HFFc6 (cell line): ENCODE data around the gene BACE2. TPM values are rescaled to one million over a fixed set of nuclear protein-coding genes. Genes with fewer than 3 reads are reported as not detected.

Experiments used
- DNase-seq: peaks from one replicate; pipeline ENCODE4 v3.0.0-alpha.2; 2018
- H3K27ac Mint-ChIP-seq: 2 replicates; pipeline ENCODE4 v1.8.0; 2020; ENCODE audit warnings: mild to moderate bottlenecking, mixed read lengths
- H3K27me3 Mint-ChIP-seq: 2 replicates; pipeline ENCODE4 v1.8.0; 2021; ENCODE audit warnings: mild to moderate bottlenecking, moderate library complexity, mixed read lengths; ENCODE audit not compliant: insufficient read depth
- H3K36me3 Mint-ChIP-seq: 2 replicates; pipeline ENCODE4 v1.8.0; 2021; ENCODE audit warnings: low read depth, mixed read lengths
- H3K4me1 Mint-ChIP-seq: 2 replicates; pipeline ENCODE4 v1.8.0; 2020; ENCODE audit warnings: low read depth, mixed read lengths
- H3K4me3 Mint-ChIP-seq: 2 replicates; pipeline ENCODE4 v1.8.0; 2020; ENCODE audit warnings: mild to moderate bottlenecking, moderate library complexity, mixed read lengths
- H3K9me3 Mint-ChIP-seq: 2 replicates; pipeline ENCODE4 v1.8.0; 2020; ENCODE audit warnings: mild to moderate bottlenecking, mixed read lengths
- total RNA-seq, 6 experiments: library from RNA; stranded (reverse); fragmentation: NEBNext Ultra II Directional; extraction: Animal tissue kit (Norgen Biotek cat#: 25700); gene quantifications; 2 replicates in 1 of 6; 3 replicates in 5 of 6; pipeline ENCODE4 v1.2.3, GENCODE V29; 2021
- TF ChIP-seq, protein P1 (sequence below): fragments of 200-600 bp; sonication (generic); IDR thresholded peaks from 2 replicates; pipeline ENCODE4 v1.5.0; 2021; ENCODE audit warnings: antibody characterized with exemption, mild to moderate bottlenecking

The BACE2 gene
- total RNA-seq, 6 experiments from 2014 or later, result 2.8 to 13.2 (median 3.8) TPM

DNA sequence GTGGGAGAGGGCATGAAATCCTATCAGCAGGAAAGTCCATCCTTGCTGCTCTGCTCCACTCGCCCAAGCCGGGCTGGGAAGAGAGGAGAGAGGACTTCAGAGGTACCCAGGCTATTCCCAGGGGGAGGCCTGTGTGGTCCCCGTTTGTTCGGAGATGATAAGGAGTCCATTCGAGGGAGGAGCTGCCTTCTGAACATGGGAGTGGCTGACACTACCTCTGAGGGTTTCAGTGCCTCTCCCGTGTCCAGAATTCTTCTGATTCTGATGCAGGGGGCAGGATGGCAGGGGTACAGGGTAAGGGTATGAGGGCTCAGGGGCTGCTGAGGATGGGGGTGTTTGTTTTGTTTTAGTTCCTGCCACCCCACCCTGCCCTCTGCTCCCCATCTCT lies 40.4 kb downstream of the BACE2 start:
- H3K9me3 Mint-ChIP-seq, result peaks cover 30% of the 10 kb centered on the region
- H3K4me3 Mint-ChIP-seq, result no peak overlapping the region
- H3K4me1 Mint-ChIP-seq, result no peaks in the 10 kb centered on the region; the same call in 1 of the 2 replicates
- no peaks in the 10 kb centered on the region; the same call in 1 of the 2 replicates for H3K27me3 Mint-ChIP-seq
- no peak overlapping the region for H3K27ac Mint-ChIP-seq
- H3K36me3 Mint-ChIP-seq, result peaks cover 4% of the 10 kb centered on the region
- no peak for DNase-seq
- TF ChIP-seq, protein P1, sequence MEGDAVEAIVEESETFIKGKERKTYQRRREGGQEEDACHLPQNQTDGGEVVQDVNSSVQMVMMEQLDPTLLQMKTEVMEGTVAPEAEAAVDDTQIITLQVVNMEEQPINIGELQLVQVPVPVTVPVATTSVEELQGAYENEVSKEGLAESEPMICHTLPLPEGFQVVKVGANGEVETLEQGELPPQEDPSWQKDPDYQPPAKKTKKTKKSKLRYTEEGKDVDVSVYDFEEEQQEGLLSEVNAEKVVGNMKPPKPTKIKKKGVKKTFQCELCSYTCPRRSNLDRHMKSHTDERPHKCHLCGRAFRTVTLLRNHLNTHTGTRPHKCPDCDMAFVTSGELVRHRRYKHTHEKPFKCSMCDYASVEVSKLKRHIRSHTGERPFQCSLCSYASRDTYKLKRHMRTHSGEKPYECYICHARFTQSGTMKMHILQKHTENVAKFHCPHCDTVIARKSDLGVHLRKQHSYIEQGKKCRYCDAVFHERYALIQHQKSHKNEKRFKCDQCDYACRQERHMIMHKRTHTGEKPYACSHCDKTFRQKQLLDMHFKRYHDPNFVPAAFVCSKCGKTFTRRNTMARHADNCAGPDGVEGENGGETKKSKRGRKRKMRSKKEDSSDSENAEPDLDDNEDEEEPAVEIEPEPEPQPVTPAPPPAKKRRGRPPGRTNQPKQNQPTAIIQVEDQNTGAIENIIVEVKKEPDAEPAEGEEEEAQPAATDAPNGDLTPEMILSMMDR, result no peak

GRCh38 chr21:41209016-41209619 lies 41.2 kb downstream of the BACE2 start:
- TF ChIP-seq, protein P1, result no peak
- Mint-ChIP-seq H3K36me3 (no peaks in the 10 kb centered on the region; the same call in 1 of the 2 replicates), H3K27ac (no peak overlapping the region), H3K9me3 (peaks cover 29% of the 10 kb centered on the region), H3K4me3 (no peak overlapping the region), H3K4me1 (no peaks in the 10 kb centered on the region; the same call in 1 of the 2 replicates), H3K27me3 (no peaks in the 10 kb centered on the region; the same call in 1 of the 2 replicates)
- no peak for DNase-seq

DNA sequence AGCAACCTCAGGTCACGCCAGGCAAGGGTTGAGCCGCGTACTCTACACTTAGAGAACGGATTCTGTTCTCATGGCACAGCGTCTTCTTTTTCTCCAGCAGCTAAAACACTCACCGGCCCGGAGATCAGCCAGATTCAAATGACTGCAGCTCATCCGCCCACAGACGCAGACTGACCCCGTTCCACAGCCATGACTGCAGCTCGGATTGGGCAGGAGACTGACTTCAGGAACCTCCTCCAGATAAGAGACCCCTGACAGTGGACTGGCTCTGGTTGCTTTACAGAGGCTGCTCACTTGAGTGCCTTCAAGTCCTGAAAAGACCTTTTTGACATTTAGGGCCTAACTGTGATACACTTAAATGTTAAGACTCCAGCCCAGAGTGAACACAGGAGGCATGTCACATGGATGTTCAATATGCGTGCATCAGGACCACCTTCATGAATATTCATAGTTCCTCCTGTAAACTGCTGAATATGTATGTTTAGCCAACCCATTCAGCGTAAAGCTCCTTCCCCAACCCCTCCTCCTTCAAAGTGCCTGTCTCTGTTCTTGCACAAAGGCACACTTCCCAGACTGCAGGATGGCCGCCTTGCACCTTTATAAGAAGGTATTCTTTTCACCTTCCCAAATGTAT lies 42.6 kb downstream of the BACE2 start:
- no peaks in the 10 kb centered on the region; the same call in 1 of the 2 replicates for H3K4me1 Mint-ChIP-seq
- TF ChIP-seq, protein P1, result no peak
- H3K4me3 Mint-ChIP-seq, result no peak overlapping the region
- H3K27me3 Mint-ChIP-seq, result peaks cover 2% of the 10 kb centered on the region
- DNase-seq, result no peak
- H3K36me3 Mint-ChIP-seq, result no peaks in the 10 kb centered on the region; the same call in none of the 2 replicates
- H3K9me3 Mint-ChIP-seq, result peaks cover 41% of the 10 kb centered on the region
- H3K27ac Mint-ChIP-seq, result no peak overlapping the region

DNA sequence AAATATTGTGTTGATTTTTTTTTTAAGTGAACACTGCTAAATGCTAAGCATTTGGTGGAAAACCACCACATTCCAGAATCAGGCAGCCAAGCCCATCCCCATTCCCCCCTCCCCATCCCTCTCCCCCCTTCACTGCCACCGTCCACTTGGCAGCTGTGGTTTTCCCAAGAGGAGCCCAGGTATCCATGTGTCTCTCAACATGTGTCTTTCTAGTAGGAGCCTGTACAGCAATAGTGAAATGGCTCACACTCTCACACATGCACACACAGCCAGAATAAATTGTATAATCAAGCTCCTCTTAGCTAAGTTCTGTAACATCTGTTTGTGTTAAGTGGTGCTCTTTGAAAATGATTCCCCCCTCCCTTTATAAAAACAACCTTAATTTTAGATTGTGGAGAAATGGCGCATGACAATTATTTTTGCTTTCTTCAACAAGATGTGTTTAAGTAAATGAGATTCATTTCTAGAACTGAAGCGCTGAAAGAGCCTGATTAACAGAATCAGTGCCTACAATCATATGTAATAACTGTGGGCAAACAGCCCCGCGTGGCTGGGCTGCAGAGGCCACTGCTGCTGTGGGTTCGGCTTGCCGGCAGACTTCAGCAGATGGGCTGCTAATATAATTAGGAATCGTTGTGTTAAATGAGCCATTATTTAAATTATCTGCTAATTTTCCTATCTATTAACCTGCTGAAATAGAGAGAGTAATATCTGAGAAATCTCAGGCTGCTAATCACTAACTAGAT lies 43.3 kb downstream of the BACE2 start:
- Mint-ChIP-seq H3K27me3 (peaks cover 3% of the 10 kb centered on the region), H3K4me3 (no peak overlapping the region), H3K9me3 (peaks cover 48% of the 10 kb centered on the region), H3K36me3 (no peaks in the 10 kb centered on the region; the same call in none of the 2 replicates), H3K4me1 (no peaks in the 10 kb centered on the region; the same call in 1 of the 2 replicates), H3K27ac (no peak overlapping the region)
- TF ChIP-seq, protein P1, result no peak
- DNase-seq, result no peak

GRCh38 chr21:41213021-41213420 lies 45.1 kb downstream of the BACE2 start:
- no peak overlapping the region for H3K27ac Mint-ChIP-seq
- no peak for DNase-seq
- TF ChIP-seq, protein P1, result no peak
- H3K4me3 Mint-ChIP-seq, result no peak overlapping the region
- peaks cover 62% of the 10 kb centered on the region for H3K9me3 Mint-ChIP-seq
- H3K36me3 Mint-ChIP-seq, result no peaks in the 10 kb centered on the region; the same call in none of the 2 replicates
- peaks cover 3% of the 10 kb centered on the region for H3K27me3 Mint-ChIP-seq
- H3K4me1 Mint-ChIP-seq, result no peaks in the 10 kb centered on the region
